HepG2 (cell line): ENCODE data around the gene SLC1A4. TPM values are rescaled to one million over a fixed set of nuclear protein-coding genes. Genes with fewer than 3 reads are reported as not detected.

ENCODE experiments used
- ATF1 ChIP-seq: IDR thresholded peaks from 2 replicates; pipeline ENCODE4 v1.6.1; 2016; ENCODE audit warnings: mild to moderate bottlenecking, control low read depth
- ATF7-NPFF ChIP-seq: sonication (generic); formaldehyde crosslinking; IDR thresholded peaks from 2 replicates; pipeline ENCODE4 v1.8.1; 2023; ENCODE audit warnings: mild to moderate bottlenecking, low read depth, missing genetic modification reagents, moderate library complexity
- ELF3 ChIP-seq: IDR thresholded peaks from 2 replicates; pipeline ENCODE4 v1.6.1; 2016; ENCODE audit warnings: missing genetic modification reagents, missing compliant biosample characterization
- ETV6 ChIP-seq: sonication (generic); formaldehyde crosslinking; conservative IDR thresholded peaks from 2 replicates; pipeline ENCODE4 v1.4.0; 2020; ENCODE audit warnings: missing genetic modification reagents
- HDAC6 ChIP-seq: fragments of 200-600 bp; sonication (generic); IDR thresholded peaks from 2 replicates; pipeline ENCODE4 v1.7.0; 2017; ENCODE audit warnings: mild to moderate bottlenecking, antibody characterized with exemption, low read length, low read depth
- HOXA3 ChIP-seq: sonication (generic); formaldehyde crosslinking; IDR thresholded peaks from 2 replicates; pipeline ENCODE4 v1.5.0; 2020; ENCODE audit warnings: missing genetic modification reagents
- KDM3A ChIP-seq: IDR thresholded peaks from 2 replicates; pipeline ENCODE4 v1.6.1; 2018; ENCODE audit warnings: low read depth, missing compliant biosample characterization
- KMT2A ChIP-seq: sonication (generic); formaldehyde crosslinking; IDR thresholded peaks from 2 replicates; pipeline ENCODE4 v1.4.0; 2020; ENCODE audit warnings: missing genetic modification reagents
- MATR3 ChIP-seq: sonication (generic); formaldehyde crosslinking; IDR thresholded peaks from 2 replicates; pipeline ENCODE4 v1.4.0; 2020; ENCODE audit warnings: missing genetic modification reagents
- PHF8 ChIP-seq: sonication (generic); formaldehyde crosslinking; IDR thresholded peaks from 2 replicates; pipeline ENCODE4 v1.5.0; 2020; ENCODE audit warnings: missing genetic modification reagents
- RARA ChIP-seq: IDR thresholded peaks from 2 replicates; pipeline ENCODE4 v1.6.1; 2016; ENCODE audit warnings: missing genetic modification reagents, missing compliant biosample characterization
- RFX5 ChIP-seq: IDR thresholded peaks from 2 replicates; pipeline ENCODE4 v1.6.1; 2011; ENCODE audit warnings: low read depth, low read length, improper control_type of control experiment
- SCMH1 ChIP-seq: sonication (generic); formaldehyde crosslinking; IDR thresholded peaks from 2 replicates; pipeline ENCODE4 v1.9.0; 2021; ENCODE audit warnings: missing genetic modification reagents, mild to moderate bottlenecking, borderline replicate concordance
- TAF1 ChIP-seq: sonication (generic); formaldehyde crosslinking; IDR thresholded peaks from 2 replicates; pipeline ENCODE4 v1.4.0; 2020; ENCODE audit warnings: missing genetic modification reagents
- WIZ ChIP-seq: sonication (generic); formaldehyde crosslinking; IDR thresholded peaks from 2 replicates; pipeline ENCODE4 v1.5.1; 2020; ENCODE audit warnings: mild to moderate bottlenecking, missing genetic modification reagents
- ZBTB38 ChIP-seq: sonication (generic); formaldehyde crosslinking; IDR thresholded peaks from 2 replicates; pipeline ENCODE4 v1.5.1; 2020; ENCODE audit warnings: mild to moderate bottlenecking, missing genetic modification reagents
- ZBTB8A ChIP-seq: sonication (generic); formaldehyde crosslinking; IDR thresholded peaks from 2 replicates; pipeline ENCODE4 v1.4.0; 2020; ENCODE audit warnings: mild to moderate bottlenecking, low read depth, missing genetic modification reagents, borderline replicate concordance
- ZFY ChIP-seq: sonication (generic); formaldehyde crosslinking; IDR thresholded peaks from 2 replicates; pipeline ENCODE4 v1.4.0; 2020; ENCODE audit warnings: missing genetic modification reagents
- ZNF224 ChIP-seq: sonication (generic); formaldehyde crosslinking; IDR thresholded peaks from 2 replicates; pipeline ENCODE4 v1.5.0; 2020; ENCODE audit warnings: mild to moderate bottlenecking, missing genetic modification reagents
- ZNF234 ChIP-seq: sonication (generic); formaldehyde crosslinking; conservative IDR thresholded peaks from 2 replicates; pipeline ENCODE4 v1.5.1; 2020; ENCODE audit warnings: mild to moderate bottlenecking, missing genetic modification reagents
- ZNF235 ChIP-seq: sonication (generic); formaldehyde crosslinking; IDR thresholded peaks from 2 replicates; pipeline ENCODE4 v1.8.1; 2023; ENCODE audit warnings: mild to moderate bottlenecking, missing genetic modification reagents, borderline replicate concordance
- ZNF30 ChIP-seq: sonication (generic); formaldehyde crosslinking; IDR thresholded peaks from 2 replicates; pipeline ENCODE4 v1.5.0; 2020; ENCODE audit warnings: mild to moderate bottlenecking, missing genetic modification reagents
- ZNF44 ChIP-seq: sonication (generic); formaldehyde crosslinking; IDR thresholded peaks from 2 replicates; pipeline ENCODE4 v1.5.1; 2020; ENCODE audit warnings: mild to moderate bottlenecking, missing genetic modification reagents
- ZNF441 ChIP-seq: sonication (generic); formaldehyde crosslinking; IDR thresholded peaks from 2 replicates; pipeline ENCODE4 v1.7.0; 2021; ENCODE audit warnings: missing genetic modification reagents, borderline replicate concordance
- ZNF562 ChIP-seq: sonication (generic); formaldehyde crosslinking; IDR thresholded peaks from 2 replicates; pipeline ENCODE4 v1.8.0; 2022; ENCODE audit warnings: missing genetic modification reagents, borderline replicate concordance
- ZNF709 ChIP-seq: sonication (generic); formaldehyde crosslinking; IDR thresholded peaks from 2 replicates; pipeline ENCODE4 v1.5.0; 2020; ENCODE audit warnings: mild to moderate bottlenecking, missing genetic modification reagents
- ZNF724P ChIP-seq: sonication (generic); formaldehyde crosslinking; IDR thresholded peaks from 2 replicates; pipeline ENCODE4 v1.8.0; 2022; ENCODE audit warnings: missing genetic modification reagents, borderline replicate concordance
- ZNF768 ChIP-seq: sonication (generic); formaldehyde crosslinking; IDR thresholded peaks from 2 replicates; pipeline ENCODE4 v1.4.0; 2020; ENCODE audit warnings: missing genetic modification reagents
- polyA plus RNA-seq, 8 experiments: library from polyadenylated mRNA; depleted of rRNA in 3 of 8; stranded (reverse) in 7 of 8; unstranded in 1 of 8; fragments of >200 nt; fragmentation: Illumina TruSeq in 4 of 8; extraction: Trizol in 4 of 8; gene quantifications; 2 replicates each; pipeline versions ENCODE4 v1.2.1 to v1.2.3, GENCODE V29; 2011 to 2016; ENCODE audit warnings: low read depth in 4 of 8, missing spikeins in 1 of 8, mixed read lengths in 1 of 8; ENCODE audit not compliant: insufficient read depth in 1 of 8
- total RNA-seq, 5 experiments: library from RNA; depleted of rRNA; stranded (reverse); fragments of >200 nt; fragmentation: Illumina TruSeq; extraction: Trizol; gene quantifications; 2 replicates each; pipeline ENCODE4 v1.2.3, GENCODE V29; 2016; ENCODE audit warnings: low read depth in 1 of 5
- TF ChIP-seq, protein P1 (sequence below): IDR thresholded peaks from 2 replicates; pipeline ENCODE4 v1.6.1; 2016; ENCODE audit warnings: low read depth, control low read depth
- TF ChIP-seq, protein P2 (sequence below): sonication (generic); formaldehyde crosslinking; IDR thresholded peaks from 2 replicates; pipeline ENCODE4 v1.4.0; 2020; ENCODE audit warnings: missing genetic modification reagents

Gene SLC1A4
- total and polyA plus RNA-seq, 2 of the 13 experiments (the other 11 are each of a cell fraction or from before 2014, with no cell fraction given): 21.0 to 39.6 TPM

DNA sequence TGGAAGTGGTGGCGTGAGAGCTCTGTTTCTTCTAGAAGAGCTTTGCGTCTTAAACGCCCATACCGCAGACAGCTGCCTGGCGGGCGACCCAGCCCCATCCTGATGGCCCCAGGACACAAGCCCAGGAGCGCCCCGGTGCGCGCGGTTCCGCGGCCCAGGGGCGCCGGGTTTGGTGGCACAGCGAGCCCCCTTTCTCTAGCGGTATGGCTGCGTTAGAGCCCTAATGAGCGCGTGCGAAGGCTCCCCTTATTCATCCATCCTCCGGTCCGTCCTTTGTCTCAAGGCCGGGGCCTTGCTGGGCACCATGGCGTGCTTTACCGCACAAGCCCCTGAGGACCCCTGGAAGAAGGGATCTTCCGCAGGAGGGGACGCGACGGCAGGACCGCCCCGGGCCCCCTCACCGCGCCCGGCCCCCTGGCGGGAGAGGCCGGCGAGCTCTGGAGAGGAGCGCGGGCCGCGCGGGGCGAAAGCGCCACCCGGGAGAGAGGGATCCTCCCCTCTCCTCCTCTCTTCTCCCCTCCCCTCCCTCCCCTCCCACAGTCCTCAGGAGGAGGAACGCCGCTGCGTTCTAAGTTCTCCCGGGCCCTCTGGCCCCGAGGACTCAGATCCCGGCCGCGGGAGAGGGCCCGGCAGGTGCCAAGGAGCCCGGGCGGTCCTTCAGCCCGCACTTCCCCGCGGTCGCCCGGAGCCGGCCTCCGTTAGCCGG, 626 bp upstream of the SLC1A4 start (continued):
- TF ChIP-seq ZNF224 (CRISPR knock-in tag): no peak; the same call in 1 of the 2 replicates
- peak; percentile 77 for TF ChIP-seq ZNF709
- TF ChIP-seq, protein P1, sequence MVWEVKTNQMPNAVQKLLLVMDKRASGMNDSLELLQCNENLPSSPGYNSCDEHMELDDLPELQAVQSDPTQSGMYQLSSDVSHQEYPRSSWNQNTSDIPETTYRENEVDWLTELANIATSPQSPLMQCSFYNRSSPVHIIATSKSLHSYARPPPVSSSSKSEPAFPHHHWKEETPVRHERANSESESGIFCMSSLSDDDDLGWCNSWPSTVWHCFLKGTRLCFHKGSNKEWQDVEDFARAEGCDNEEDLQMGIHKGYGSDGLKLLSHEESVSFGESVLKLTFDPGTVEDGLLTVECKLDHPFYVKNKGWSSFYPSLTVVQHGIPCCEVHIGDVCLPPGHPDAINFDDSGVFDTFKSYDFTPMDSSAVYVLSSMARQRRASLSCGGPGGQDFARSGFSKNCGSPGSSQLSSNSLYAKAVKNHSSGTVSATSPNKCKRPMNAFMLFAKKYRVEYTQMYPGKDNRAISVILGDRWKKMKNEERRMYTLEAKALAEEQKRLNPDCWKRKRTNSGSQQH (CRISPR knock-in tag): 0 out of 2 replicates have a peak, but pooled peaks have one; percentile 53
- peak; percentile 38; the same call in 1 of the 2 replicates for TF ChIP-seq ELF3 (CRISPR knock-in tag)
- peak; percentile 79 for TF ChIP-seq PHF8 (CRISPR knock-in tag)
- TF ChIP-seq WIZ (CRISPR knock-in tag): no peak; the same call in 1 of the 2 replicates
- TF ChIP-seq ZFY: peak; percentile 68
- no peak for TF ChIP-seq ATF1 (CRISPR knock-in tag)
- peak; percentile 47; the same call in 1 of the 2 replicates for TF ChIP-seq KMT2A (CRISPR knock-in tag)
- no peak for TF ChIP-seq ZNF562 (CRISPR knock-in tag)
- TF ChIP-seq MATR3 (CRISPR knock-in tag): no peak
- no peak; the same call in 1 of the 2 replicates for TF ChIP-seq RFX5
- peak; percentile 74; the same call in 1 of the 2 replicates for TF ChIP-seq ZNF768
- no peak for TF ChIP-seq HOXA3 (CRISPR knock-in tag)
- TF ChIP-seq ZNF724P: peak; percentile 82; the same call in 1 of the 2 replicates
- TF ChIP-seq ZNF44 (CRISPR knock-in tag): no peak
- no peak for TF ChIP-seq SCMH1 (CRISPR knock-in tag)
- peak; percentile 65; the same call in 1 of the 2 replicates for TF ChIP-seq ZNF441 (CRISPR knock-in tag)
- TF ChIP-seq HDAC6: 0 out of 2 replicates have a peak, but pooled peaks have one; percentile 60
- TF ChIP-seq TAF1 (CRISPR knock-in tag): peak; percentile 68
- TF ChIP-seq RARA (CRISPR knock-in tag): peak; percentile 28; the same call in 1 of the 2 replicates
- TF ChIP-seq ZBTB8A (CRISPR knock-in tag): no peak
- TF ChIP-seq KDM3A (CRISPR knock-in tag): peak; percentile 62; the same call in 1 of the 2 replicates
- peak; percentile 56; the same call in 1 of the 2 replicates for TF ChIP-seq ATF7-NPFF (CRISPR knock-in tag)
- TF ChIP-seq, protein P2, sequence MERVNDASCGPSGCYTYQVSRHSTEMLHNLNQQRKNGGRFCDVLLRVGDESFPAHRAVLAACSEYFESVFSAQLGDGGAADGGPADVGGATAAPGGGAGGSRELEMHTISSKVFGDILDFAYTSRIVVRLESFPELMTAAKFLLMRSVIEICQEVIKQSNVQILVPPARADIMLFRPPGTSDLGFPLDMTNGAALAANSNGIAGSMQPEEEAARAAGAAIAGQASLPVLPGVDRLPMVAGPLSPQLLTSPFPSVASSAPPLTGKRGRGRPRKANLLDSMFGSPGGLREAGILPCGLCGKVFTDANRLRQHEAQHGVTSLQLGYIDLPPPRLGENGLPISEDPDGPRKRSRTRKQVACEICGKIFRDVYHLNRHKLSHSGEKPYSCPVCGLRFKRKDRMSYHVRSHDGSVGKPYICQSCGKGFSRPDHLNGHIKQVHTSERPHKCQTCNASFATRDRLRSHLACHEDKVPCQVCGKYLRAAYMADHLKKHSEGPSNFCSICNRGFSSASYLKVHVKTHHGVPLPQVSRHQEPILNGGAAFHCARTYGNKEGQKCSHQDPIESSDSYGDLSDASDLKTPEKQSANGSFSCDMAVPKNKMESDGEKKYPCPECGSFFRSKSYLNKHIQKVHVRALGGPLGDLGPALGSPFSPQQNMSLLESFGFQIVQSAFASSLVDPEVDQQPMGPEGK (CRISPR knock-in tag): peak; percentile 88
- TF ChIP-seq ZNF234 (CRISPR knock-in tag): peak; percentile 89; the same call in 1 of the 2 replicates
- no peak for TF ChIP-seq ZNF235 (CRISPR knock-in tag)
- peak; percentile 51; the same call in 1 of the 2 replicates for TF ChIP-seq ZBTB38
- TF ChIP-seq ETV6 (CRISPR knock-in tag): no peak
- TF ChIP-seq ZNF30 (CRISPR knock-in tag): 0 out of 2 replicates have a peak, but pooled peaks have one; percentile 13
